AG04450 (cell line): ENCODE results near the gene DNASE1L2. TPM values are rescaled to one million over a fixed set of nuclear protein-coding genes. Genes with fewer than 3 reads are reported as not detected.
A peak's percentile ranks its signal among the peaks of the same experiment; 100 is the strongest.

Experiments used
- CTCF ChIA-PET: fragments of 300-600, 350-600 bp; formaldehyde crosslinking; extraction: SDS; loops from one replicate; lab custom pipeline; 2022; ENCODE audit warnings: antibody characterized with exemption, inconsistent platforms; lab: Charles Lee
- POLR2A ChIA-PET: fragments of 350-600 bp; formaldehyde crosslinking; extraction: SDS; loops from one replicate; lab custom pipeline; 2021; ENCODE audit warnings: antibody characterized with exemption, inconsistent platforms; lab: Yijun Ruan, JAX
- DNase-seq: peaks from one replicate; pipeline ENCODE4 v3.0.0-alpha.2; 2011; ENCODE audit warnings: low read depth, low spot score
- H3K27ac ChIP-seq: one replicate; pipeline ENCODE4 v1.5.1; 2012; ENCODE audit warnings: low read depth, low read length, control low read depth
- H3K27me3 ChIP-seq: one replicate; pipeline ENCODE4 v1.6.0; 2012; ENCODE audit warnings: low read length; ENCODE audit not compliant: control insufficient read depth, insufficient read depth
- H3K4me3 ChIP-seq: 2 replicates; pipeline ENCODE4 v1.5.1; 2011; ENCODE audit warnings: mild to moderate bottlenecking, low read depth, low read length, control low read depth
- H3K9me3 ChIP-seq: 2 replicates; pipeline ENCODE4 v1.5.1; 2012; ENCODE audit warnings: low read length; ENCODE audit not compliant: control insufficient read depth, insufficient read depth
- polyA plus RNA-seq: library from polyadenylated mRNA; depleted of rRNA; stranded (reverse); fragments of >200 nt; gene quantifications from 2 replicates; pipeline ENCODE4 v1.2.3, GENCODE V29; 2011
- TF ChIP-seq, protein P1 (sequence below): IDR thresholded peaks from 2 replicates; pipeline ENCODE4 v1.5.1; 2011; ENCODE audit warnings: low read depth, low read length, control low read depth, inconsistent platforms

Gene DNASE1L2
- polyA plus RNA-seq, 1 experiment = 0.14 TPM

DNA sequence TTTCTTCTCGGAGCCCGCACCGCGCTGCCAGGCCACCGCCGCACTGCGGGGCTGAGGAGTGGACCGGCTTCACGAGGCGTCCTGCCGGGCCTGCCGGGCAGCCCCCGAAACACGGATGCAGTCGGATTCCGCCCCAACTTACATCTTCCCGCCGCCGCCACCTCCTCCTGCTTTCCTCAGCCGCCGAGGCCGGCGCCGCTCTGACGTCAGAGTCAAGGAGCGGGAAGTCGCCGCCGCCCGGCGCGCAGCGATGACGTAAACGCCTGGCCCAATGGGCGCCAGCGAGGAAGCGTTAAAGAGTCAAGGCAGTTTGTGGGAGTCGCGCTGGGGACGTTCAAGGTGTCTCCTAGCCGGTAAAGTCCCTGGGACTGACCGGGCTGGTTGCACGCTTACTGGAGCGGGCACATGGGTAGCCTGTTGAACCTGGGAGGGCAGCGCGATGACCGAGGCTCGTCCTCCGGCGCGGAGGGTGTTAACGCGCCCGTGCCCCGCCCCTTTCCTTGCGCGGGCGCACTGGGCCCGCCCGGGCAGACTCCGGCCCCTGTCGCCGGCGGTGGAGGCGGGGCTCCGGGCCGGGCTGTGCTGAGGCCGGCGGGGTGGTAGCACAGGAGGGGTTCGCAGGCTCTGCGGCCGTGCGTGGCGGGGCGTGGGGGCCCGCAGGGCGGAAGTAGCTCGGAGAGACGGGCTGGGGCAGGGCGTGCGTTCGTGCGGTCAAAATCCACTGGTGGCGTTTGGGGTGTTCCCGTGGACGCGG, 31.8 kb downstream of the DNASE1L2 start, which contains the start of gene RNPS1:
TSS of gene RNPS1 (minus strand) at position 214 of the 754 bp plus-strand sequence. CDS start 3,483 bp downstream, outside the sequence.
- peak; percentile 85 for DNase-seq
- H3K27ac ChIP-seq = peak within 1 kb of the TSS; percentile 95
- TF ChIP-seq, protein P1, sequence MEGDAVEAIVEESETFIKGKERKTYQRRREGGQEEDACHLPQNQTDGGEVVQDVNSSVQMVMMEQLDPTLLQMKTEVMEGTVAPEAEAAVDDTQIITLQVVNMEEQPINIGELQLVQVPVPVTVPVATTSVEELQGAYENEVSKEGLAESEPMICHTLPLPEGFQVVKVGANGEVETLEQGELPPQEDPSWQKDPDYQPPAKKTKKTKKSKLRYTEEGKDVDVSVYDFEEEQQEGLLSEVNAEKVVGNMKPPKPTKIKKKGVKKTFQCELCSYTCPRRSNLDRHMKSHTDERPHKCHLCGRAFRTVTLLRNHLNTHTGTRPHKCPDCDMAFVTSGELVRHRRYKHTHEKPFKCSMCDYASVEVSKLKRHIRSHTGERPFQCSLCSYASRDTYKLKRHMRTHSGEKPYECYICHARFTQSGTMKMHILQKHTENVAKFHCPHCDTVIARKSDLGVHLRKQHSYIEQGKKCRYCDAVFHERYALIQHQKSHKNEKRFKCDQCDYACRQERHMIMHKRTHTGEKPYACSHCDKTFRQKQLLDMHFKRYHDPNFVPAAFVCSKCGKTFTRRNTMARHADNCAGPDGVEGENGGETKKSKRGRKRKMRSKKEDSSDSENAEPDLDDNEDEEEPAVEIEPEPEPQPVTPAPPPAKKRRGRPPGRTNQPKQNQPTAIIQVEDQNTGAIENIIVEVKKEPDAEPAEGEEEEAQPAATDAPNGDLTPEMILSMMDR = no peak
- peak within 1 kb of the TSS; percentile 91 for H3K4me3 ChIP-seq
- ChIA-PET POLR2A (interaction anchor here (0.7 to 1.1 kb wide), 6 partner anchors 12 to 233 kb away, joined by 3 to 5 read pairs (median 4); partner anchors contain the start of genes ECI1 and TRAF7), CTCF (interaction anchor here (0.5 kb wide), 1 partner anchor 63 kb away, joined by 10 read pairs; no protein-coding TSS in a partner anchor)
- no peaks in the 10 kb centered on the region for H3K9me3 ChIP-seq
- H3K27me3 ChIP-seq = no peaks in the 10 kb centered on the region

DNA sequence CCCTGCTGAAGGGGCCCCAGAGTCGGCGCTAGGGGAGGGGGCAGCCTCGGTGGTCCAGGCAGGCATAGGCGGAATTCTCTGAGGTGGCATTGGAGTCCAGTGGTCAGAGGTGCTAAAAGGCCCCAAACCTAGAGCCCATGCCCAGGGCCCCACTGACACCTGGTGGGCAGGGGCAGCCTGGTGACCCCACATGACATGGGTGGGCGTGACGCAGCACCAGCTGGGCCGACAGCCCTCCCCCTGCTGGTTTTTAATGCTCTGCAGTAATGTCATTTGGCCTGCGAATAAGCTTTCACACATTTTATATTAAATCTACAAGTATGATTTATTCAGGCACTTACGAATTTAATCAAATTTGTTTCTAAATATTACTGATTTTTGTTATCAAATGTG, 33.8 kb downstream of the DNASE1L2 start:
- CTCF ChIA-PET = no interaction called here
- Histone ChIP-seq H3K4me3 (no peak overlapping the region), H3K9me3 (no peaks in the 10 kb centered on the region), H3K27me3 (no peaks in the 10 kb centered on the region), H3K27ac (no peak overlapping the region)
- no peak for DNase-seq
- POLR2A ChIA-PET = interaction anchor here (0.7 kb wide), 1 partner anchor 11 kb away, joined by 7 read pairs; no protein-coding TSS in a partner anchor
- TF ChIP-seq, protein P1 = no peak

DNA sequence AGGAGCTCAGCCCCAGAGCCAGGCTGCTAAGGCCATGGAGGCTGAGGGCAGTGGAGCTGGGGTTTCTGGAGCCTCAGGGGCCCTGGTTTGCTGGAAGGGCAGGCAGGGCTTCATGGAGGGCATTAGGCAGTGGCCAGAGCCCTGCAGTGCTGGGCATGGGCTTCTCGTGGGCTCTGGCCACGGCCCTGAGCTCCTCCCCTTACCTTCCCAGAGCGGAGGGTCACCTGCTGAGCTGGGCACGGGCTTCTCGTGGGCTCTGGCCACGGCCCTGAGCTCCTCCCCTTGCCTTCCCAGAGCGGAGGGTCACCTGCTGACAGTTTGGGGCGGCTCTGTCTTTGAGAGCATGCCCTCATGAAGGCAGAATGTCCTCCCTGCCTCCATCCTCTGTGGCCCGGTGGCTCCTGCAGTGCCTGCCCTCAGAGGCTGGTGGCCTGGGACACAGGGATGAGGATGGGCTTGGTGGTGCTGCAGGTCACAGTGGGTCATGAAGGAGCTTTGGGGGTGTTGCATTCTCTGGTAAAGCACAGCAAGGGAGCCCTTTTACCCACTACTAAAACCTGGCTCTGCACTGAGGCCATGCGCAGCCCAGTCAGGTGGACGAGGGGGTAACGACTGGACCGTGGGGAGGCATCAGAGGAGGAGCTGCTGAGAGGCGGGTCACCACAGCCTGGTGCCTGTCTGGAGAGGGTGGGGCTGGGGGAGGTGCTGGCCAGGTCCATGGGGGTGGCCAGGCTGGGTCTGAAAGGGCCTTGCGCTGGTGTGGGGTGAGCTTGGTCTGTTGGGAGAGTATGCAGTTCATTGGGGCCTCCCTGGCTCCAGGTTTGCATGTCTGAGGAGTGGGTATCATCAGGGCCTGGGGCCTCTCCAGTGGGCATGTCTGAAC, 34.6 kb downstream of the DNASE1L2 start:
- peaks cover 5% of the 10 kb centered on the region for H3K27me3 ChIP-seq
- no peak overlapping the region for H3K27ac ChIP-seq
- TF ChIP-seq, protein P1 = no peak
- no peaks in the 10 kb centered on the region for H3K9me3 ChIP-seq
- CTCF ChIA-PET = no interaction called here
- POLR2A ChIA-PET = interaction anchor here (0.7 kb wide), 1 partner anchor 10 kb away, joined by 7 read pairs; no protein-coding TSS in a partner anchor
- H3K4me3 ChIP-seq = no peak overlapping the region
- no peak for DNase-seq

DNA sequence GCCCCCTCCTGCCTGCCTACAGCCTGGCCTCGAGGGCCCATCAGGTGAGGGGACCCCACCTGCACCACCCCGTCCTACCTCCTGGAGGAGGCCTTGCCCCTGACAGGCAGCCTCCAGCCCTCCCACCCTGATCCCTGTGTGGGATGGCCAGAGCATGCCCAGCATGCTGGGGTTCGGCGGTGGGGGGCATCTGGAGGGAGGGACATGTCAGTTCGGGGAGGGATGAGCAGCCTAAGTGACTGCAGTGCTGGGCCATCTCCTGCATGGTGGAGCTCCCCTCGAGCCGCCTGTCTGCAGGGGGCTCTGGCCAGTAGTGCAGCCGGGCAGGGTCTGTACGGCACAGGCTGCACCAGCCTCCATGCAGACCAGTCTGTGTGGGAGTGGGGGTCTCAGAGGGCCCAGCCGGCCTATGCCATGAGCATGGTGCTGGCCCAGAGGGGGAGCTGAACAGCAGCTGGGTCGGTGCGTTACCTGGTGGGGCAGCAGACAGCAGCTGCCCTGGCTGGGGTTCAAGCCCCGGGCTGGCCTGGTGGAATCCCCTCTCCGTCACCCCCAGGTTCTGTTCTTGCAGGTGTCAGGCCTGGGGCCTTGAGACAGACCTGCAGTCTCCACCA, 35.7 kb downstream of the DNASE1L2 start:
- H3K4me3 ChIP-seq = no peak overlapping the region
- no peak overlapping the region for H3K27ac ChIP-seq
- ChIA-PET POLR2A (no interaction called here), CTCF (no interaction called here)
- peaks cover 16% of the 10 kb centered on the region for H3K27me3 ChIP-seq
- no peaks in the 10 kb centered on the region for H3K9me3 ChIP-seq
- TF ChIP-seq, protein P1 = no peak
- no peak for DNase-seq
